NCI-H1417 (cell line): ENCODE measurements around the gene CNTN5.
A peak's percentile ranks its signal among the peaks of the same experiment; 100 is the strongest.

Experiments
- DNase-seq, 3 experiments: peaks; one replicate each; lab custom pipeline; 2025; lab: John Stamatoyannopoulos, UW

Gene CNTN5

GRCh38 chr11:99383648-99384245 lies 363.0 kb downstream of the CNTN5 start:
- DNase-seq: no peak

GRCh38 chr11:99391245-99391644 lies 370.5 kb downstream of the CNTN5 start:
- peak in 1 of 3 experiments; percentile 15 for DNase-seq

- no peak for DNase-seq
These were observed 385.6 kb downstream of the CNTN5 start for GRCh38 chr11:99406345-99406744.

- peak in 1 of 3 experiments; percentile 27 for DNase-seq
These were observed 389.9 kb downstream of the CNTN5 start for GRCh38 chr11:99410636-99411035.

GRCh38 chr11:99418927-99419720 lies 398.4 kb downstream of the CNTN5 start:
- DNase-seq: peak in 2 of 3 experiments; percentile 41 to 76

GRCh38 chr11:99419991-99420390 lies 399.2 kb downstream of the CNTN5 start:
- no peak for DNase-seq

GRCh38 chr11:99422581-99423427 lies 402.1 kb downstream of the CNTN5 start:
- DNase-seq: peak in 1 of 3 experiments; percentile 27

- DNase-seq: no peak
These were observed 402.8 kb downstream of the CNTN5 start for GRCh38 chr11:99423428-99423983.

GRCh38 chr11:99424313-99425084 lies 403.8 kb downstream of the CNTN5 start:
- DNase-seq: no peak

- no peak for DNase-seq
These were observed 404.8 kb downstream of the CNTN5 start for GRCh38 chr11:99425596-99425995.

GRCh38 chr11:99432677-99433076 lies 411.9 kb downstream of the CNTN5 start:
- DNase-seq: no peak

- no peak for DNase-seq
These were observed 422.5 kb downstream of the CNTN5 start for GRCh38 chr11:99443276-99443675.

- DNase-seq: no peak
These were observed 425.7 kb downstream of the CNTN5 start for GRCh38 chr11:99446400-99446799.

GRCh38 chr11:99449345-99449744 lies 428.6 kb downstream of the CNTN5 start:
- no peak for DNase-seq

- DNase-seq: no peak
These were observed 431.3 kb downstream of the CNTN5 start for GRCh38 chr11:99452075-99452474.

GRCh38 chr11:99461913-99462312 lies 441.2 kb downstream of the CNTN5 start:
- no peak for DNase-seq

GRCh38 chr11:99464985-99465384 lies 444.2 kb downstream of the CNTN5 start:
- no peak for DNase-seq

- DNase-seq: peak in 1 of 3 experiments; percentile 30
These were observed 468.8 kb downstream of the CNTN5 start for GRCh38 chr11:99489581-99489980.

GRCh38 chr11:99494065-99494464 lies 473.3 kb downstream of the CNTN5 start:
- no peak for DNase-seq

GRCh38 chr11:99501655-99502054 lies 480.9 kb downstream of the CNTN5 start:
- DNase-seq: no peak

- no peak for DNase-seq
These were observed 484.6 kb downstream of the CNTN5 start for GRCh38 chr11:99505316-99505715.
